Panc1 (cell line): ENCODE measurements around the gene MYO1A. TPM values are rescaled to one million over a fixed set of nuclear protein-coding genes. Genes with fewer than 3 reads are reported as not detected.

Source experiments
- ATAC-seq: fragments of 200-7000 bp; cut with Tn5 transposase; 2 replicates; pipeline ENCODE4 v1.9.1; 2020; ENCODE audit warnings: mild to moderate bottlenecking, moderate library complexity
- BruUV-seq: library from RNA; stranded (reverse); fragments of 400-500 nt; replicated peaks from 2 replicates; lab custom pipeline; 2021; lab: Mats Ljungman, UMichigan
- CTCF ChIA-PET: fragments of 300-600 bp; sonication (Branson Sonifier 250); formaldehyde crosslinking; loops from one replicate; lab custom pipeline; 2022; ENCODE audit warnings: antibody characterized with exemption; lab: Charles Lee
- POLR2A ChIA-PET: fragments of 300-600 bp; sonication (Branson Sonifier 250); formaldehyde crosslinking; loops from one replicate; lab custom pipeline; 2022; ENCODE audit warnings: antibody characterized with exemption; lab: Charles Lee
- DNase-seq: peaks from one replicate; pipeline ENCODE4 v3.0.0-alpha.2; 2010; ENCODE audit warnings: low read depth, low spot score
- H3K27ac ChIP-seq: 2 replicates; pipeline ENCODE4 v1.5.1; 2011; ENCODE audit warnings: mild to moderate bottlenecking, low read length, inconsistent platforms
- H3K27me3 ChIP-seq: fragments of 200-500 bp; sonication (Bioruptor generic); 2 replicates; pipeline ENCODE4 v1.6.0; 2014; ENCODE audit warnings: low read length, inconsistent platforms; ENCODE audit not compliant: control insufficient read depth, insufficient read depth
- H3K36me3 ChIP-seq: fragments of 200-500 bp; sonication (Bioruptor generic); 2 replicates; pipeline ENCODE4 v1.5.1; 2014; ENCODE audit warnings: inconsistent platforms, mild to moderate bottlenecking, low read length, moderate library complexity; ENCODE audit not compliant: control insufficient read depth, insufficient read depth
- H3K4me1 ChIP-seq: 2 replicates; pipeline ENCODE4 v1.5.1; 2011; ENCODE audit warnings: inconsistent platforms, mild to moderate bottlenecking, low read length, moderate library complexity; ENCODE audit not compliant: control insufficient read depth, insufficient read depth
- H3K4me3 ChIP-seq, 2 experiments: 2 replicates each; pipeline ENCODE4 v1.5.1; 2011 to 2012; ENCODE audit warnings: low read depth in 2 of 2, low read length in 2 of 2, mild to moderate bottlenecking in 2 of 2, inconsistent platforms in 1 of 2, moderate library complexity in 1 of 2
- H3K9me3 ChIP-seq: fragments of 200-500 bp; sonication (Bioruptor generic); 2 replicates; pipeline ENCODE4 v1.5.1; 2014; ENCODE audit warnings: low read depth, mild to moderate bottlenecking, inconsistent platforms, low read length, moderate library complexity; ENCODE audit not compliant: control insufficient read depth, insufficient read depth
- CTCF ChIP-seq: fragments of 450-650 bp; IDR thresholded peaks from 2 replicates; pipeline ENCODE4 v1.5.1; 2017; ENCODE audit warnings: mild to moderate bottlenecking
- POLR2AphosphoS5 ChIP-seq: IDR thresholded peaks from 2 replicates; pipeline ENCODE4 v1.6.1; 2012; ENCODE audit warnings: mild to moderate bottlenecking, low read depth, low read length, moderate library complexity
- REST ChIP-seq, 2 experiments: IDR thresholded peaks; 2 replicates each; pipeline ENCODE4 v1.6.1; 2011 to 2012; ENCODE audit warnings: low read depth in 2 of 2, control low read depth in 1 of 2, low read length in 1 of 2, mild to moderate bottlenecking in 1 of 2, moderate library complexity in 1 of 2; ENCODE audit not compliant: insufficient read depth in 1 of 2
- SIN3A ChIP-seq: IDR thresholded peaks from 2 replicates; pipeline ENCODE4 v1.6.1; 2012; ENCODE audit warnings: low read depth, mild to moderate bottlenecking, low read length, moderate library complexity, borderline replicate concordance; ENCODE audit not compliant: insufficient read depth
- TCF7L2 ChIP-seq: IDR thresholded peaks from 2 replicates; pipeline ENCODE4 v1.6.1; 2011; ENCODE audit warnings: mild to moderate bottlenecking, low read depth, low read length, inconsistent platforms
- in situ Hi-C: cut with HindIII; loops from 2 replicates; pipeline ENCODE4 v1.10.0; 2016; ENCODE audit warnings: low sequenced_read_pairs, low pct_unique_long_range_greater_than_20kb
- intact Hi-C: fragments of 100-400 bp; cut with micrococcal nuclease; formaldehyde crosslinking; loops from one replicate; pipeline ENCODE4 v1.10.0; 2022; ENCODE audit not compliant: unreplicated experiment
- total RNA-seq: library from RNA; stranded (reverse); gene quantifications from one replicate; pipeline ENCODE4 v1.2.1, GENCODE V29; 2021; ENCODE audit not compliant: unreplicated experiment

MYO1A gene
- total RNA-seq, 1 experiment from 2014 or later: not detected

GRCh38 chr12:57044468-57044867 lies 5.5 kb downstream of the MYO1A start:
- Histone ChIP-seq H3K4me3 (no peak overlapping the region), H3K27ac (no peak overlapping the region), H3K36me3 (no peaks in the 10 kb centered on the region), H3K27me3 (peaks cover 25% of the 10 kb centered on the region), H3K9me3 (no peaks in the 10 kb centered on the region), H3K4me1 (no peaks in the 10 kb centered on the region)
- intact Hi-C loops (no loop called here), in situ Hi-C loops (no loop called here)
- ChIA-PET CTCF (no interaction called here), POLR2A (no interaction called here)
- ATAC-seq (no peak), DNase-seq (no peak)
- TF ChIP-seq CTCF (no peak), SIN3A (no peak), POLR2AphosphoS5 (no peak), TCF7L2 (no peak), REST (IDR thresholded peaks at IDR 0.05; ENCODE audit: insufficient read depth in 1 of 2, low read depth in 2 of 2, low read length in 1 of 2) (no peak)
- no TSS peak for BruUV-seq

- in situ Hi-C loops: no loop called here
- TF ChIP-seq SIN3A: no peak
- no peak for TF ChIP-seq POLR2AphosphoS5
- no peak for TF ChIP-seq REST (IDR thresholded peaks at IDR 0.05; ENCODE audit: insufficient read depth in 1 of 2, low read depth in 2 of 2, low read length in 1 of 2)
- no peak for TF ChIP-seq CTCF
- no peak for TF ChIP-seq TCF7L2
Observed at GRCh38 chr12:57042695-57043094, 7.2 kb downstream of the MYO1A start.

More at GRCh38 chr12:57042695-57043094, 7.2 kb downstream of the MYO1A start:
- Histone ChIP-seq H3K4me1 (no peaks in the 10 kb centered on the region), H3K9me3 (no peaks in the 10 kb centered on the region), H3K27ac (no peak overlapping the region), H3K4me3 (no peak overlapping the region), H3K36me3 (no peaks in the 10 kb centered on the region), H3K27me3 (peaks cover 25% of the 10 kb centered on the region)
- no peak for ATAC-seq
- BruUV-seq: no TSS peak
- ChIA-PET CTCF (no interaction called here), POLR2A (no interaction called here)
- intact Hi-C loops: no loop called here
- no peak for DNase-seq
